Uterus (tissue), 2 donors: ENCODE measurements around the gene PRPH2.

Experiments
- CTCF ChIP-seq, 4 experiments: fragments of 200-600 bp in 2 of 4; fragments of 450-650 bp in 2 of 4; sonication (generic) in 2 of 4; IDR thresholded peaks; one replicate each; pipeline ENCODE4 v1.5.1; 2016 to 2019; ENCODE audit warnings: antibody characterized with exemption in 4 of 4, mild to moderate bottlenecking in 2 of 4, moderate library complexity in 1 of 4
- POLR2A ChIP-seq, 2 donors: fragments of 450-650 bp; IDR thresholded peaks; one replicate each; pipeline ENCODE4 v1.6.1; 2016; ENCODE audit warnings: antibody characterized with exemption in 2 of 2, mild to moderate bottlenecking in 1 of 2, moderate library complexity in 1 of 2

GRCh38 chr6:42740725-42741124 lies 18.3 kb upstream of the PRPH2 start:
- TF ChIP-seq CTCF (IDR thresholded peaks at IDR 0.05) = no peak
- TF ChIP-seq POLR2A (IDR thresholded peaks at IDR 0.05) = no peak
